Parietal lobe (tissue), 2 donors: ENCODE results near the gene YIF1B. TPM values are rescaled to one million over a fixed set of nuclear protein-coding genes. Genes with fewer than 3 reads are reported as not detected.

Experiments
- small RNA-seq: library from RNA; depleted of rRNA; stranded (forward); fragments of <200 nt; gene quantifications from one replicate; pipeline ENCODE3, GENCODE V24; 2014; ENCODE audit warnings: low replicate concordance
- total RNA-seq: library from RNA; depleted of rRNA; stranded (reverse); fragments of >200 nt; gene quantifications from one replicate; pipeline ENCODE4 v1.2.3, GENCODE V29; 2014

The YIF1B gene, protein sequence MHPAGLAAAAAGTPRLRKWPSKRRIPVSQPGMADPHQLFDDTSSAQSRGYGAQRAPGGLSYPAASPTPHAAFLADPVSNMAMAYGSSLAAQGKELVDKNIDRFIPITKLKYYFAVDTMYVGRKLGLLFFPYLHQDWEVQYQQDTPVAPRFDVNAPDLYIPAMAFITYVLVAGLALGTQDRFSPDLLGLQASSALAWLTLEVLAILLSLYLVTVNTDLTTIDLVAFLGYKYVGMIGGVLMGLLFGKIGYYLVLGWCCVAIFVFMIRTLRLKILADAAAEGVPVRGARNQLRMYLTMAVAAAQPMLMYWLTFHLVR
- total RNA-seq: 24.7 TPM

DNA sequence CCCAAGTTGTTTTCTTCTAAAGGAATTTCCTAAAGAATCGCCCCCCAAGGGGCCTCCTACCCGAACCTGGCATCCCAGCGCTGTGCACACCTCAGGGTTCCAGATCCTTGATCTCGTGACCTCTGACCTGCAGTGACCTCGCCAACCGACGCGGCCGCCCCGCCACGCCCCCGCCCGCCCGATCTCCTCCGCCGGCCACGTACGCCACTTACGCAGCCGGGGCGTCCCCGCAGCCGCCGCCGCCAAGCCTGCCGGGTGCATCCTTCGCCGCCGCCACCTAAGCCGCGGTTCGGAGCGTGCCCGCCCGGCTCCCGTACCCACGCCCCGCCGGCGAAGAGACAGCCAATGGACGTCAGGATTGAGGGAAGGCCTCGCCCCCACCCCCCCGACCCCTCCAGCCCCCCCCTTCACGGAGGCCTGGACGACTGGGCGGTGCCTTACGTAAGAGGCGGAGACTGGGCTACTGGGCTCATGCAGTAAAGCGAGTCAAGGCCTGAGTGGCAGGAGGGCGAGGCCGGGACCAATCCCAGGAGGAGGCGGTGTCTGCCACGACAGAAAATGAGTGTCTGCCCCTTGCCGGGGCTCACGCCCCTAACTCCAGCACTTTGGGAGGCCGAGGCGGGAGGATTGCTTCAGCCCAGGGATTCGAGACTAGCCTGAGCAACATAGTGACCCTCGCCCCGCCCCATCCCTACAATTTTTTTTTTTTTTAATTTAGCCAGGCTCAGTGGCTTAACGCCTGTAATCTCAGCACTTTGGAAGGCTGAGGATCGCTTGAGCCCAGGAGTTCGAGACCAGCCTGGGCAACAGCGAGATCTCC lies at the start of gene YIF1B:
TSS of gene YIF1B (minus strand) at position 291 of the 820 bp plus-strand sequence. CDS start at position 261, 30 bp downstream.

DNA sequence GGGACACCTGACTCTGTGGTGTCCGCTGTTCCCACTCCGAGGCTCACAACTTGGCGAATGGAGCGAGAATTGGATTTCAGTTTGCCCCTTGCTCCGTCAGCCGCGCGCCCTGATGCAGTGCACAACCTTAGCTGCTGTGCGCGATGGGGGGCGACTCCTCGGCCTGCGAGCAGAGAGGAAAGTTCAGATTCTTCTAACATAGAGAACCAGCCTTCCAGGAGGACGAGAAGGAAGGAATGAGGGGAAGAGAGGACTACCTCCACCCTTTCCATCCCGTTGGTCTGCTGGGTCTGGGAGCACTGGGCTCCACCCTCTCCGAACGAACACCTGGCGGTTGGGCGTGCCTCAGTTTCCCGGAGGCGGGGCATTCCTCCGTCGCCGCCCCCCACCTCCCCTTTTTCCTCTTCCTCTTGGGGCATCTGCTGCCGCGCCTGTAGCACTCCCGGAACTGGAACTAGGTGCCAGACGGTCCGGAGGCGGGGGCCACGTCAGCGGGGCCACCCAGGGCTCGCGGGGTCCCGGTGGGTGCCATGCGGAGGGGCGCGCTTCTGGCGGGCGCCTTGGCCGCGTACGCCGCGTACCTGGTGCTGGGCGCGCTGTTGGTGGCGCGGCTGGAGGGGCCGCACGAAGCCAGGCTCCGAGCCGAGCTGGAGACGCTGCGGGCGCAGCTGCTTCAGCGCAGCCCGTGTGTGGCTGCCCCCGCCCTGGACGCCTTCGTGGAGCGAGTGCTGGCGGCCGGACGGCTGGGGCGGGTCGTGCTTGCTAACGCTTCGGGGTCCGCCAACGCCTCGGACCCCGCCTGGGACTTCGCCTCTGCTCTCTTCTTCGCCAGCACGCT lies 3.9 kb upstream of the YIF1B start, which contains the start of gene KCNK6:
TSS of gene KCNK6 (plus strand) at position 425 of the 838 bp plus-strand sequence. CDS start at position 531, 106 bp downstream.

DNA sequence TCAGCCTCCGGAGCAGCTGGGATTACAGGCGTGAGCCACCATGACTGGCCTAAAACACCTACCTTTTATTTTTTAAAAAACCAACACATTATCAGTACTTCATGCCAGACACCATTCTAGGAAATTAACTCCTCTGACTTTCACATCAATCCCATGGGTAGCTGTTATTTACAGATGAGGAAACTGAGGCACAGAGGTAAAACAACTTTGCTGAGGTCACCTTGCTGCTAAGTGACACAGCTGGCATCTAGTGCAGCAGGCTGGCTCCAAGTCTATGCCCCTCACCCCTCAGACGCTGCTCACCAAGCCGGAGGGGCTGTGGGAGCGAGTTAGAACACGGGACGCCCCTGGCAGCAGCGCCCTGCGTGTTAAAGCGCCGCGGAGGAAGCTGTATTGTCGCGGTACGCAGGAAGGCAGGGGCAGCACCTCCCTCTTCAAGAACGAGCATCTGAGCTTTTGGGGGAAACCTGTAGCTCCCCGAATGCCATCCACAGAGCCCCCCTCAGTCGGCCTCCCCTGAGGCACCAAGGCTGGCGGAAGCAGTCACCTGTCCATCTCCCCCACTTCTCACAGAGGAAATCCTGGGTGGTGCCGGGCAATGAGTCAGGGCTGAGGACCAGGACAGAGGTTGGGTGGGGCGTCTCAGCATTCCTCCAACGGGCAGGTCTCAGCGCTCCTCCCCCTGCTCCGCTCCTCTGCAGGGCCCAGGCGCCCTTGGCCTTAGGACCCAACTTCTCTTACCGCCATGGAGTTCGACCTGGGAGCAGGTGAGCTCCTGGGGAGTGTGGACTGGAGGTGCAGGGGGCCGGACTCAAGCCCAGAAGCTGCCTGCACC lies 12.0 kb downstream of the YIF1B start, which contains the start of gene C19orf33:
TSS of gene C19orf33 (plus strand) at position 735 of the 835 bp plus-strand sequence. CDS start at position 746, 11 bp downstream.

DNA sequence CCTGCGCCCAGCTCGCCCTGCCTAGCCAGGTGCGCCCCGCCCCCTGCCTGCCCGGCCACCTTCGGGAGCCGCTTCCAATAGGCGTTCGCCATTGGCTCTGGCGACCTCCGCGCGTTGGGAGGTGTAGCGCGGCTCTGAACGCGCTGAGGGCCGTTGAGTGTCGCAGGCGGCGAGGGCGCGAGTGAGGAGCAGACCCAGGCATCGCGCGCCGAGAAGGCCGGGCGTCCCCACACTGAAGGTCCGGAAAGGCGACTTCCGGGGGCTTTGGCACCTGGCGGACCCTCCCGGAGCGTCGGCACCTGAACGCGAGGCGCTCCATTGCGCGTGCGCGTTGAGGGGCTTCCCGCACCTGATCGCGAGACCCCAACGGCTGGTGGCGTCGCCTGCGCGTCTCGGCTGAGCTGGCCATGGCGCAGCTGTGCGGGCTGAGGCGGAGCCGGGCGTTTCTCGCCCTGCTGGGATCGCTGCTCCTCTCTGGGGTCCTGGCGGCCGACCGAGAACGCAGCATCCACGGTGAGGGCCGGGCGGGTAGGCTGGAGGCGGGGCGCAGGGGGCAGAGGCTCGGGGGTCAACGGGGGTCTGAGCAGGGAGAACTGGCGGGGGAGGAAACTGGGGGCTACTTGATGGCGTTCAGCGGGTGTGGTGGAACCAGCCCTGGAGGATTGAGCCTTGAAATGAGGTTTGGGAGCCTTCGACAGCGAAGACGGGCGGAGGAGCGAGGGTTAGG lies 51.1 kb downstream of the YIF1B start, which contains the start of gene SPINT2:
TSS of gene SPINT2 (plus strand) at position 88 of the 727 bp plus-strand sequence. CDS start at position 408, 320 bp downstream.

Small RNA genes within 50 kb of the gene (small RNA-seq; reads per million reads assigned to genes)
- not detected for gene RF00019

Other genes starting within 250 kb of the YIF1B start
- 47.0 TPM for gene DPF1, start 91.7 kb downstream of the YIF1B start, total RNA-seq
- gene PPP1R14A, start 59.6 kb downstream of the YIF1B start, total RNA-seq: not detected
- gene SPINT2, start 51.4 kb downstream of the YIF1B start, total RNA-seq: 89.2 TPM
- not detected for gene C19orf33, start 11.7 kb downstream of the YIF1B start, total RNA-seq
- 0.31 TPM for gene KCNK6, start 3.9 kb upstream of the YIF1B start, total RNA-seq
- gene CATSPERG, start 19.9 kb upstream of the YIF1B start, total RNA-seq: 30.0 TPM
- gene PSMD8, start 58.6 kb upstream of the YIF1B start, total RNA-seq: 116 TPM
- gene GGN, start 72.1 kb upstream of the YIF1B start, total RNA-seq: 0.94 TPM
- gene SPRED3, start 72.8 kb upstream of the YIF1B start, total RNA-seq: 2.5 TPM
- gene FAM98C, start 87.1 kb upstream of the YIF1B start, total RNA-seq: 16.3 TPM
- not detected for gene RASGRP4, start 110.3 kb upstream of the YIF1B start, total RNA-seq
- 9.1 TPM for gene RYR1, start 117.7 kb upstream of the YIF1B start, total RNA-seq